Esophagus squamous epithelium (tissue), 4 donors: ENCODE measurements around the gene THSD7A.

Source experiments
- CTCF ChIP-seq, 6 experiments: fragments of 450-650 bp in 4 of 6; fragments of 200-600 bp in 2 of 6; sonication (generic) in 2 of 6; IDR thresholded peaks; one replicate each; pipeline ENCODE4 v1.5.1; 2016 to 2019; ENCODE audit warnings: antibody characterized with exemption in 6 of 6, mild to moderate bottlenecking in 4 of 6, moderate library complexity in 4 of 6
- POLR2A ChIP-seq, 4 donors: fragments of 450-650 bp; IDR thresholded peaks; one replicate each; pipeline ENCODE4 v1.6.1; 2017; ENCODE audit warnings: antibody characterized with exemption in 4 of 4, mild to moderate bottlenecking in 4 of 4, moderate library complexity in 3 of 4

- no peak for TF ChIP-seq CTCF (IDR thresholded peaks at IDR 0.05)
- TF ChIP-seq POLR2A (IDR thresholded peaks at IDR 0.05): no peak
Measured at GRCh38 chr7:11758627-11759111, 73.3 kb downstream of the THSD7A start.
